Gastroesophageal sphincter (tissue), 3 donors: ENCODE results near the gene FNDC3A.

ENCODE experiments used
- CTCF ChIP-seq, 4 experiments: fragments of 200-600 bp in 2 of 4; fragments of 450-650 bp in 2 of 4; sonication (generic) in 1 of 4; IDR thresholded peaks; one replicate each; pipeline ENCODE4 v1.5.1; 2017 to 2019; ENCODE audit warnings: antibody characterized with exemption in 4 of 4, mild to moderate bottlenecking in 2 of 4, moderate library complexity in 2 of 4
- EP300 ChIP-seq: sonication (generic); formaldehyde crosslinking; IDR thresholded peaks from one replicate; pipeline ENCODE4 v1.6.1; 2017; ENCODE audit warnings: antibody characterized with exemption, mild to moderate bottlenecking

GRCh38 chr13:49216334-49216733 lies 240.6 kb downstream of the FNDC3A start:
- TF ChIP-seq CTCF (IDR thresholded peaks at IDR 0.05) (no peak), EP300 (no peak)
